HFF-Myc (cell line): ENCODE results near the gene SF3B2.
A peak's percentile ranks its signal among the peaks of the same experiment; 100 is the strongest.
"Not testable (repeated sequence)": the region's sequence is repeated elsewhere in the genome, so short reads cannot be mapped to it uniquely, and the experiment has no call there.

Source experiments
- DNase-seq: peaks from one replicate; pipeline ENCODE4 v3.0.0-alpha.2; 2011; ENCODE audit warnings: low read depth; ENCODE audit errors: extremely low read depth
- H3K4me3 ChIP-seq: replicated peaks from 2 replicates; pipeline ENCODE4 v1.5.1; 2011; ENCODE audit warnings: low read depth, mild to moderate bottlenecking, control low read depth, low read length
- TF ChIP-seq, protein P1 (sequence below): IDR thresholded peaks from 2 replicates; pipeline ENCODE4 v1.5.1; 2012; ENCODE audit warnings: mild to moderate bottlenecking, low read depth, low read length, control low read depth; ENCODE audit errors: missing control alignments

SF3B2 gene

DNA sequence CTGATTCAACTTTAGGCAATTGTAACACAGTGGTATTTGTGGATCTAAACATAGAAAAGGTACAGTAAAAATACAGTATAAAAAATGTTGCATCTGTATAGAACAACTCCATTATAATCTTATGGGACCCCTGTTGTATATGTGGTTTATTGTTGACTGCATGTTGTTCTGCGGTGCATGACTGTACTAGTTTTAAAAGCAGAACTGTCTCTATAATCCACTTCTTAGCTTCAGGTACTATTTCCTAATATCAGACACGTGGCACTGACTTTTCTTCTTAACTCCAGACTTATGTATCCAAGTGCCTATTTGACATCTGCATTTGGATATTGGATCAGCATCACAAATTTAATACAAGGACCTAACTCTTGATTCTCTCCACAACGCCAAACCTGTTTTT lies 59.0 kb downstream of the SF3B2 start:
- no peak overlapping the region for H3K4me3 ChIP-seq

DNA sequence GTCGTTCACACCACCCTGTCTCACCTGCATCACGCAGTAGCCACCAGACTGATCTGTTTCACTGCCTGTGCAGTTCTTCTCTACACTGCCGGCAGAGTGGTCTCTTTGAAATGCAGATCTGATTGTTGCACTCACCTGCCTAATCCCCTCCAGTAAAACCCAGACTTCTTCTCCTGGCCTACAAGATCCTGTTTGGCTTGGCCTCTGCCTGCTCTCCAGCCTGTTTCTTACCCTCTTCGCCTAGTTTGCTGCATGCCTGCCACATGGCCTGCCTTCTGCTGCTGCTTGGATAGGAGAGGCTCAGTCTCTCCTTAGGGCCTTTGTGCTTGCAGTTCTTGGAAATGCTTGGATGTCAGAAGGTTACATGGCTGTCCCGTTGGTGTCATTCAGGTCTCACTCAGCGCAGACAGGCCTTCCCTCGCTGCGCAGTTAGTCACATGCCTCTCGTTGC lies 59.9 kb downstream of the SF3B2 start:
- no peak for DNase-seq
- H3K4me3 ChIP-seq = no peak overlapping the region
- TF ChIP-seq, protein P1, sequence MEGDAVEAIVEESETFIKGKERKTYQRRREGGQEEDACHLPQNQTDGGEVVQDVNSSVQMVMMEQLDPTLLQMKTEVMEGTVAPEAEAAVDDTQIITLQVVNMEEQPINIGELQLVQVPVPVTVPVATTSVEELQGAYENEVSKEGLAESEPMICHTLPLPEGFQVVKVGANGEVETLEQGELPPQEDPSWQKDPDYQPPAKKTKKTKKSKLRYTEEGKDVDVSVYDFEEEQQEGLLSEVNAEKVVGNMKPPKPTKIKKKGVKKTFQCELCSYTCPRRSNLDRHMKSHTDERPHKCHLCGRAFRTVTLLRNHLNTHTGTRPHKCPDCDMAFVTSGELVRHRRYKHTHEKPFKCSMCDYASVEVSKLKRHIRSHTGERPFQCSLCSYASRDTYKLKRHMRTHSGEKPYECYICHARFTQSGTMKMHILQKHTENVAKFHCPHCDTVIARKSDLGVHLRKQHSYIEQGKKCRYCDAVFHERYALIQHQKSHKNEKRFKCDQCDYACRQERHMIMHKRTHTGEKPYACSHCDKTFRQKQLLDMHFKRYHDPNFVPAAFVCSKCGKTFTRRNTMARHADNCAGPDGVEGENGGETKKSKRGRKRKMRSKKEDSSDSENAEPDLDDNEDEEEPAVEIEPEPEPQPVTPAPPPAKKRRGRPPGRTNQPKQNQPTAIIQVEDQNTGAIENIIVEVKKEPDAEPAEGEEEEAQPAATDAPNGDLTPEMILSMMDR = no peak

More for the DNA sequence above, 59.0 kb downstream of the SF3B2 start:
- TF ChIP-seq, protein P1 = no peak
- DNase-seq = no peak

DNA sequence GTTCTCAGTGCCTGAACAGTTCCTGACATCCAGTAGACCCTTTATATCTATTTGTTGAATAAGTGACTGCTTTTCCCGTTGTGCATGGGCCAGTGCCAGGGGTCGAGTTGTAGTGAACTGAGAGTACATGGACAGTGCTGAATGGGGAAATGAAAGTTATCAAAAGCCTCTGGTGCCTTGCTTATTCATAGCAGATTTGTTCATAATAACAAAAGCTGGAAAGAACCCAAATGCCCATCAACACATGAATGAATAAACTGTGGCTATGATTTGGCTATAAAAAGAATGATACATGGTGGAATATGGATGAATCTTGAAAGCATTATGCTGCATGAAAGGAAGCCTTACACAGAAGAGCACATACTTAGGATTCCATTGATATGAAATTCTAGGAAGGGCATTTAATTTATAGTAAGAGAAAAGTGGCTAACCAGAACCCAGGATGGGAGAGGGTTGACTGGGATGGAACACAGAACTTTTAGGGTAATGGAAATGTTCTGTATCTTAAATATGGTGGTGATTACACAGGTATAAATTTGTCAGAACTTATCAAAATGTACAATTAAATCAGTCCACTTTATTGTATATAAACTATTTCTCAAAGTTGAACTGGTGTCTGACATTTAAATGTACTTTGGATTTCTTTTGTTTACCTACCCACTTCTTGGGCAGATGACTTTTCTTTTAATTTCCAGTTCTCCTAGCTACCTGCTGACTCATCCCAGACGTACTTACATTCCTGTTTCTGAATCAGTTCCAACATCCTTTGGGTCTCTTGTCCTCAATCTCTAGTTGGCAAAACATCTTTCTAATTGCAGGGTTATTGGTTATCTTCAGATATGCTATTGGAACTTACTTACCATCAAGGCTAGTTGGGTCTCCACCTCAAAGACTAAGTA lies 60.7 kb downstream of the SF3B2 start:
- no peak overlapping the region for H3K4me3 ChIP-seq
- DNase-seq = peak; percentile 53
- TF ChIP-seq, protein P1 = no peak

DNA sequence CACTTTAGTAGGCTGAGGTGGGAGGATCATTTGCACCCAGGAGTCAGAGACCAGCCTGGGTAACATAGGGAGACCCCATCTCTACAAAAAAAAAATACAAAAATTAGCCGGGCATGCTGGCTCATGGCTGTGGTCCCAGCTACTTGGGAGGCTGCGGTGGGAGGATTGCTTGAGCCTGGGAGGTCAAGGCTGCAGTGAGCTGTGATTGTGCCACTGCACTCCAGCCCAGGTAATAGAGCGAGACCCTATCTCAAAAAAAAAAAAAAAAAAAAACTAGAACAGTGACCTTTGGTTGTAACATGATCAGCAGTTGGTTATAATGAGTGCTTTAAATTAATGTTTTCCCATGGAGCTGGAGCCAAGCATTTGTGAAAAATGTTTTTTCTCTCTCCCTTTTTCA lies 62.8 kb downstream of the SF3B2 start:
- DNase-seq, H3K4me3 ChIP-seq: not testable (repeated sequence)

DNA sequence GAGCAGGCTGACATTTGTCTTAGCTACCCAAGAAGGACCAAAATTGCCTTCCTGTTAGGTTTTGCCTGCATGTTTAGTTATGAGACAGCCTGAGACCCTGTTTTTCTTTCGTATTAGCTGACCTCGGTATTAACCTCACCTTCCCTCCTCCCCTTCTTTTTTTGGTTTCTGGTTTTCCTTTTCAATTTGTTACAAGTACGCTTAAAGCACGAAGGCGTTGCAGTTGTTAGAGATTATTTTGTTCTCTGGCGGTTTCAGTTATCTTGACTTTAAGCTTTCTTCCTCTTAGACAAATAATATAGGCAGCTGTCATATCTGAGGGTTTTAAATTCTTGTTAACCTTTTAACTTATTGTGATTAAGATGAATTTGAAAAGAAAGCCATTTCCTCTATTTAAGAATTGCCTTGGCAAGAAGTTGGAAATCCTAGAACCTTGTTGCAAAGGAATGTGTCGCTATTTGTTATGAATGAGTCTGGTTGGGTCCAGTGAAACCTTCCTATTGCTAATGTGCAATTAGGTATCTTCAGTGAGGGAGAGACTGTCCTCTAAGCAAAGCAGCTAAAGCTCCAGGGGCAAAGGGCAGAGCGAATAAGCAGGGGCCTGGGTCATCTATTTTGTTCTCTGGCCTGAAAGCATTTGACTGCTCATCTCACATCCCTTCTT lies 63.6 kb downstream of the SF3B2 start:
- H3K4me3 ChIP-seq = no peak overlapping the region
- no peak for DNase-seq
- TF ChIP-seq, protein P1 = no peak

DNA sequence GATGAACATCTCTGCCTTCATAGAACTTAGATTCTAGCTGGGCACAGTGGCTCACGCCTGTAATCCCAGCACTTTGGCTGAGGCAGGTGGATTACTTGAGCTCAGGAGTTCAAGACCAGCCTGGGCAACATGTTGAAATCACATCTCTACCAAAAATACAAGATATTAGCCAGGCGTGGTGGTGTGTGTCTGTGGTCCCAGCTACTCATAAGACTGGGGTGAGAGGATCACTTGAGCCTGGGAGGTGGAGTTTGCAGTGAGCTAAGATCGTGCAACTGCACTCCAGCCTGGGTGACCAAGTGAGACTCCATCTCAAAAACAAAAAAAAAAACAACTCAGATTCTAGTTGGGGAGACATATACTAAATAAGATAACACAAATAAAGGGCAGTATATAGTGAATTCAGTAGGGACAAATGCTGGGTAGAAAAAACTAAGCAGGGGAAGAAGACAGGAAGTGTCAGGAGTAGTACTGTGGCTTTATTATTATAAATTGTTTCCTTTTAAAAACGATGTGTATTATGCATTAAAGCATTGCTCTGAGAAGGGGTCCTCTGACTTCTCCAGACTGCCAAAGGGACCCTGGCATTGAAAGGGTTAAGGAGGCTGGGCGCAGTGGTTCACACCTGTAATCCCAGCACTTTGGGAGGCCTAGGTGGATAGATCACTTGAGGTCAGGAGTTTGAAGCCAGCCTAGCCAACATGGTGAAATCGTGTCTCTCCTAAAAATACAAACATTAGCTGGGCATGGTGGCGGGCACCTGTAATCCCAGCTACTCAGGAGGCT lies 64.6 kb downstream of the SF3B2 start:
- DNase-seq = no peak
- TF ChIP-seq, protein P1 = no peak
- no peak overlapping the region for H3K4me3 ChIP-seq

DNA sequence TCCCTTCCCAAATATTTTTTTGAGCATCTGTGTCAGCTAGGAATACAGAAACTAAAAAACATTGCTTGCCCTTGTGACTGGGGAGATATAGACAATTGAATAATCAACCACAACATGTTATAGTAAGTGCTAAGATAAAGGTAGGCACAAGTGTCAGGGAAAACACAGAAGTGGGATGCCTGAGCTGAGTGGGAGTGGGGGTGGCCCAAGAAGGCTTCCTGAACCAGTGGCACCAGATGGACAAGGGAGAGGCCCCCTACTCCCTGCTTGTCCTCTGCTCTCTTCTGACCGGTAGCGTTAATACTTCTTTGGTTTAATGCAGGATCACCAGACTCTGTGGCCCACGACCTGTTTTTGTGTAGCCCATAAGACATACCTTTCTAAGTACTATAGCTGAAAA lies 66.7 kb downstream of the SF3B2 start:
- no peak for DNase-seq
- TF ChIP-seq, protein P1 = no peak
- no peak overlapping the region for H3K4me3 ChIP-seq
